NB4 (cell line): Measurements from ENCODE around the gene SMYD3.

Experiments
- CTCF ChIP-seq: IDR thresholded peaks from one replicate; pipeline ENCODE4 v1.5.1; 2012; ENCODE audit warnings: low read depth, low read length
- MAX ChIP-seq: IDR thresholded peaks from 2 replicates; pipeline ENCODE4 v1.6.1; 2011; ENCODE audit warnings: low read depth, low read length

GRCh38 chr1:246144931-246145330 is 362.1 kb downstream of the SMYD3 start:
- TF ChIP-seq CTCF (no peak), MAX (no peak)
